ENCODE data around the gene SPEN. TPM values are rescaled to one million over a fixed set of nuclear protein-coding genes. Genes with fewer than 3 reads are reported as not detected.

The SPEN gene
- total RNA-seq, 1 experiment from 2014 or later: 58.3 TPM

Other genes with a start within 250 kb of the SPEN start
- 27.7 TPM for gene DDI2, start 230.2 kb upstream of the SPEN start, total RNA-seq (2021; ENCODE audit: unreplicated experiment)
- gene PLEKHM2, start 163.4 kb upstream of the SPEN start, total RNA-seq (2021; ENCODE audit: unreplicated experiment): 54.6 TPM
- 0.64 TPM for gene SLC25A34, start 111.4 kb upstream of the SPEN start, total RNA-seq (2021; ENCODE audit: unreplicated experiment)
- gene TMEM82, start 105.2 kb upstream of the SPEN start, total RNA-seq (2021; ENCODE audit: unreplicated experiment): not detected
- gene FBLIM1, start 88.9 kb upstream of the SPEN start, total RNA-seq (2021; ENCODE audit: unreplicated experiment): 4.3 TPM
- gene UQCRHL, start 40.1 kb upstream of the SPEN start, total RNA-seq (2021; ENCODE audit: unreplicated experiment): 2.6 TPM
- 41.6 TPM for gene ZBTB17, start 128.4 kb downstream of the SPEN start, total RNA-seq (2021; ENCODE audit: unreplicated experiment)
- gene SRARP, start 156.5 kb downstream of the SPEN start, total RNA-seq (2021; ENCODE audit: unreplicated experiment): not detected
- gene HSPB7, start 170.3 kb downstream of the SPEN start, total RNA-seq (2021; ENCODE audit: unreplicated experiment): 0.10 TPM
- 0.57 TPM for gene CLCNKA, start 174.3 kb downstream of the SPEN start, total RNA-seq (2021; ENCODE audit: unreplicated experiment)
- gene CLCNKB, start 196.1 kb downstream of the SPEN start, total RNA-seq (2021; ENCODE audit: unreplicated experiment): not detected
- 3.4 TPM for gene FAM131C, start 225.9 kb downstream of the SPEN start, total RNA-seq (2021; ENCODE audit: unreplicated experiment)

Data from Panc1 (cell line).